Measurements from ENCODE around the gene LCN12.
A peak's percentile ranks its signal among the peaks of the same experiment; 100 is the strongest.

Gene LCN12, protein sequence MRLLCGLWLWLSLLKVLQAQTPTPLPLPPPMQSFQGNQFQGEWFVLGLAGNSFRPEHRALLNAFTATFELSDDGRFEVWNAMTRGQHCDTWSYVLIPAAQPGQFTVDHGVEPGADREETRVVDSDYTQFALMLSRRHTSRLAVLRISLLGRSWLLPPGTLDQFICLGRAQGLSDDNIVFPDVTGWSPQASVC

DNA sequence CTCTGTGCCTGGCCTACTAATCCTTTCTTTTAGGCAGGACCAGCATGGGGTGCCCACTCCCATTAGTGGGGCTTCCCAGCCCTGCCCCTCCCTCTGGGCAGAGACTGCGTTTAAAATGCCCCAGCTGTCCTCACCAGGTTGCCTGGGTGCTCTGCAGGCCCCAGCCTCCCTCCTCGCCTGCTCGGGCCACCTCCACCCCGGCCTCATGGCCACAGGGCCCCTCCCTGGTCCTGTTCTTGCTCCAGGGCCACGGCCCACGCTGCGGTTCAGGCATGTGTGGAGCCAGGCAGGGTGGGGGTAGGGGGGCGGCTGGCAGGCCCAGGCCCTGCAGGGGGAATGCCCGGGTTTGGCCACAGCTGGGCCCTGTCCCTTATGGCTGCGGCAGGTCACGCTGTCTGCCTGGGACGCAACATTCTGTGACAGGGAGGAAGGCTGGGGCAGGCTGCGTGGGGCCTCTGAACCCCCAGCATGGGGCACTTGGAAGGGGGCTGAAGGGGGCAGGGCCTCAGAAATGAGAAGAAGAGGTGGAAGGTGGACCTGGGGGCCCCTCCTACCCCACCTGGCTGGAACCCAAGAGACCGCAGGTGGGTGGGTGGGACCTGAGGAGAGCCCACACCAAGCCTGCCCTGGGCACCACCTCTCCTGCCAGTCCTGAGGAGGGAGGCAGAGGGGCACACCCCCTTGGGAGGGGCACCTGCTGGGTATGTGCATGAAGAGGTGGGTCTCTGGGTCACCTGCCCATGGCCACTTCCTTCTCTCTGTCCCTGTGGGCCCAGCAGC is at the start of gene LCN12:
TSS of gene LCN12 (plus strand) at position 733 of the 780 bp plus-strand sequence. CDS start 55 bp downstream, outside the sequence.
- DNase-seq = no peak

DNA sequence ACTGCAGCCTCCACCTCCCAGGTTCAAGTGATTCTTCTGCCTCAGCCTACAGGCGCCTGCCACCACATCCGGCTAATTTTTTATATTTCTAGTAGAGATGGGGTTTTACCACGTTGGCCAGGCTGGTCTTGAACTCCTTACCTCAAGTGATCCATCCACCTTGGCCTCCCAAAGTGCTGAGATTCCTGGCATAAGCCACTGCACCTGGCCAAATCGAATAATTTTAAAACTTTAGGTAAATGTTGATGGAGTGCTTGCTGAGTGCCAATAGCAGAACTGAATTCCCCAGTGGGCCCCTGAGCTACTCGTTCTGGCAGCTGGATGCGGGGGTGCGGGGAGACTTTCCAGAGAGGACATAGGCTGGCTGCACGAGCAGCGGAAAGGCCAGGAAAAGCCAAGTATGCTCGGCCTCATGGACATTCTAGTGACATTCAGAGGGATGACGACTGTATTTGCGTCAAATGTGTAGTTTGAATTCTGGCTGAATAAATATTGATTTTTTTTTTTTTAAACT is 49.0 kb upstream of the LCN12 start:
- no peak for DNase-seq

DNA sequence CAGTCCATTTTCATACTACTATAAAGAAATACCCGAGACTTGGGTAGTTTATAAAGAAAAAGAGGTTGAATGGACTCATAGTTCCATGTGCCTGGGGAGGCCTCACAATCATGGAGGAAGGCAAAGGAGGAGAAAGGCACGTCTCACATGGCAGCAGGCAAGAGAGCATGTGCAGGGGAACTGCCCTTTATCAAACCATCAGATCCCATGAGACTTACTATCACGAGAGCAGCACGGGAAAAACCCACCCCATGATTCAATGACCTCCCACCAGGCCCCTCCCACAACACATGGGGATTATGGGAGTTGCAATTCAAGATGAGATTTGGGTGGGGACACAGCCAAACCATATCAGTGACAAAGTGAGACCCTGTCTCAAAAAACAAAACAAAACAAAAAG is 45.8 kb upstream of the LCN12 start:
- DNase-seq = no peak

DNA sequence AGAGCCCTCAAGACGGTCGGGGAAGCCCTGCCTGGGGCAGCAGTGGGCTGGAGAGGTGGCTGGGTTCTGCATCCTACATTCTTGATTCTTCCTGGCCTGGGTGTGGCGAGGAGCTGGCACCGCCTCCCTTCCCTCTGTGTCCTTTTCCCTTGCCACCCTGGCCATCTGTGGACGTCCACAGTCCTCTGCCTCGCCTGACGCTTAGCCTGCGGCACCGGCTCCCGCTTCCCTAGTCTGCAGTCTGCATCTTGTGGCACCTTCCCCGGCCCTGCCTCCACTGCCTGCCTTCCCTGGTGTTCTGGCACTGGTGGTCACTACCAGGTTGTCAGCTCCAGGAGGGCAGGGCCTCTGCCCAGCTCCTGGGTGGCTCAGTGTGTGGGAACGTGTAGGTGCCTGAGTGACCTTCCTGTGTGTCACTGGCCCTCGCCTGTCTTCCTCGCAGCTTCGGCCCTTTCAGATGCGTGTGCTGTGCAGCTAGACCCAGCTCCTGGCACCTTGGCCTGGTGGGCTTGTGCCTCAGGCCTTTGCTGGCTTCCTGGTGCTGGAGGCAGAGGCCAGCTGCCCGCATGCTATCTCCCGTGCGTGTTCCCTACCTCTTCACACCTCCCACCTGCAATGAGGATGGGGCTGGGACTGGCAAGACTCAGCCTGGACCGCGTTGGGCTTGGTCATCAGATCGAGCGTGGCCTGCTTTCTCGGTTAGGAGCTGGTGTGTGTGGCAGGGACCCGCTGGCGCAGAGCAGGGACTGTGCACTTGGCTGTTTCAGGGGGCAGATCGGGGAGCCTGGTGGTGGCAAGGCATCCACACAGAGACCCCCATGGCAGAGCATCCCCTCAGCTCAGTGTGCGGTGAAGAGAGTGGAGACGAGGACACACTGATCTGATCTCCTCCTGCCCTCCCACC is 44.8 kb upstream of the LCN12 start:
- peak in 1 of 14 donors; percentile 42 for DNase-seq

DNA sequence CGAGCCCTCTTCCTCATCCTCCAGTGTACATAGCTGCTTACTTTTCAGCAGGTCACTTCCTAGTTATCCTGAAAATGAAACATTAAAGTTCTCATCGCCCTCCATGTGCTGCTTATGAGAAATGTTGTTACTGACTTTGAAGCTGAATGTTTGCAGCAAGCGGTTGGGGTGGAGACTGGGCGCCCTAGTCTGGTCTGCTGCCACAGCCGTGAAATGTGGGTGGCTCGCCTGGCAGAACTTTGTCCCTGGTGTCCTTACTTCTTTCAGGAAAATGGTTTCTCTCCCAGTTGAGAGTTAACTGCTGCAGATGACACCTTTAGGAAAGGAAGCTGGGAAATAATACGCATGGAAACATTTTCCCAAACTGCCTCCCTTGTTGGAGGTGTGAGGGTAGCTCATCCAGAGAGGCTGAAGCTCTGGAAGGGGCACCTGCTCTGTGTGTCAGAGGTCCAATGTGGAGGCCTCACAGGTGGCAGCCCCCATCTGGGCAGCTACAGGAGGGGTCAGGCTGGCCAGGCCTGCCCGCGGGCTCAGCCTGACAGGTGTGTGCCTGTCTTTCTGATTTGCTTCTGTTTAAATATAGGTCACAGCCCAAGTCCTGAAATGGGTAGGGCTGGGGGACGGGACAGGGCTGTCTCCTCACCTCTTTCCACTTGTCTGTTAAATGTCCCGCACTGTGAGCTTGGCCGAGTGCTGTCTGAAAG is 41.7 kb upstream of the LCN12 start:
- DNase-seq = no peak

DNA sequence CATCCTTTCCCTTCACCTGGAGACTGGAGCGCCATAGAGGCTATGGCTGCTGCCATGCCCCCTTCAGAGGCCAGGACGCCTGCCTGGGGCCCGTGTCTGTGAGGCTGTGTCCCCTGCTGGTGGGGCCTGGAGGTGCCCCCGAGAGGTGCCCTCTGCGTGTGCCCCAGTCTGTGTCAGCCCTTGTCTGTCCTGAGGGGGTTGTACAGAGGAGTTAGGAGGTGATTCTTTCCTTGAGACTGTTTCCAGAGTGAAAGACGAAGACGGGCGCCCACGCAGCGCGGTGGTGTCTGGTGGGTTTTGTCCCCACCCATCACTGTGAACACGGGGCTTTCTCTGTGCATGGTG is 41.2 kb upstream of the LCN12 start:
- no peak for DNase-seq

DNA sequence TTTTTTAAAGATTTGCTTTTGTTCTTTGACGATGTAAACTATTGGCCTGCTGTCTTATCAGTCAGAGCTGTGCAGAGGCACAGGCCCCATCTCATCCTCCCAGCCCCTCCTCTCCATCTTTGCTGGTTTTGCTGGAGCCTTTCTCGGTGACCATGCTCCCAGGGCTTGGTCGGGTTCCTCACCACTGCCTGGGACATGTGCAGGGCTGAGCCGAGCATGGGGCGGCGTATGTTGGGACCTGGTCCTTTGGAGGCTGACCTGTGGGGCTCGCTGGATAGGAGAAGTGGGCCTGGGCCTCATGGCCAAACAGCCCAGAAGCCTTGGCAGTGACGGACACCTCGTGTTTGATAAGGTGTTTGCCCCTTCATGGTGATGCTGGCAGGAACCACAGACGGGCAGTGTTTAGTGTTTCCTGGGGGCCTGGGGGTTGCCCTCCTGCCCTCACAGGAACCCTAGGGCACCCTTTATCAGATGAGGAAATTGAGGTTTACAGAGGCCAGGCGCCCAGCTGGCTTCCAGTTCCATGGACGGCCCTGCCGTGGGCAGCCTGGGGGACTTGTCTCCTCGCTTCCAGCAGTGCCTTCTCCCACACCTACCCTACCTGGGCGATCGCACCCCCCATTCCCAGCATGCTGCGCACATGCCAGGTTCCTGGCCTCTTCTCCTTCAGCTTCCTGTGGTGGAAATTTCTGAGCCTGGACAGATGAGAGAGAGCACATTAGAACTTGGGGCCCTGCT is 38.2 kb upstream of the LCN12 start:
- no peak for DNase-seq

DNA sequence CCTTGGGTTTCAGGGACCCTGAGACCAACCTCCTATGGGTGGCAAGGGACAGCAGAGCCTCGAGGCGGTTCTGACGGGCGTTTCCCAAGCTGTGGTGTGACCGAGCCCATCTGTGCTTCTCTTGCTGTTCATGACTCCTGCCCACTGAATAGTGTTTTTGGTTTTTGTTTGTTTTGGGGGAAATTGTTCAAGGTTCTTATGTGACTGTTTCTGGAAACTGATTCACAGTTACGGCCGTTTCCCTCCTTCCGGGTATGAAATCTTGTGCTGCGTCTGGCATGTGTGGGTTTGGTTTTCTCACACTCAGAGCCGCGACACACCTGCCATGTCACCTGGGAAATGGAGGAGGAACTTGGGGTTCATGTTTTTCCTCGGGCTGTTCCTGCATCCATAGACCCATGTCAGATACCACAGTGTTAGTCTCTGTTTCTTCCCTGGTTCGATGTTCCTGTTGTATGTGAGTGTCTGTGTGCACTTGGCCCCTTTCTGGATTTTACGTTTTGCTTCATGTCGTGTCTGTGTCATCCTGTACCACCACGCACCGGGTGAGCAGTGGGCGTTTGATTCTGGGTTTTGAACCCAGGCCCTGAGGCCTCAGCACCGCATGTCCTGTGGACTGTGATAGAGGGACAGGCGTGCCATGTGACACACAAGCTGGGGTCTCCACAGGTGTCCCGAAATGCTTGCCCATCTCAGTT is 36.3 kb upstream of the LCN12 start:
- no peak for DNase-seq

DNA sequence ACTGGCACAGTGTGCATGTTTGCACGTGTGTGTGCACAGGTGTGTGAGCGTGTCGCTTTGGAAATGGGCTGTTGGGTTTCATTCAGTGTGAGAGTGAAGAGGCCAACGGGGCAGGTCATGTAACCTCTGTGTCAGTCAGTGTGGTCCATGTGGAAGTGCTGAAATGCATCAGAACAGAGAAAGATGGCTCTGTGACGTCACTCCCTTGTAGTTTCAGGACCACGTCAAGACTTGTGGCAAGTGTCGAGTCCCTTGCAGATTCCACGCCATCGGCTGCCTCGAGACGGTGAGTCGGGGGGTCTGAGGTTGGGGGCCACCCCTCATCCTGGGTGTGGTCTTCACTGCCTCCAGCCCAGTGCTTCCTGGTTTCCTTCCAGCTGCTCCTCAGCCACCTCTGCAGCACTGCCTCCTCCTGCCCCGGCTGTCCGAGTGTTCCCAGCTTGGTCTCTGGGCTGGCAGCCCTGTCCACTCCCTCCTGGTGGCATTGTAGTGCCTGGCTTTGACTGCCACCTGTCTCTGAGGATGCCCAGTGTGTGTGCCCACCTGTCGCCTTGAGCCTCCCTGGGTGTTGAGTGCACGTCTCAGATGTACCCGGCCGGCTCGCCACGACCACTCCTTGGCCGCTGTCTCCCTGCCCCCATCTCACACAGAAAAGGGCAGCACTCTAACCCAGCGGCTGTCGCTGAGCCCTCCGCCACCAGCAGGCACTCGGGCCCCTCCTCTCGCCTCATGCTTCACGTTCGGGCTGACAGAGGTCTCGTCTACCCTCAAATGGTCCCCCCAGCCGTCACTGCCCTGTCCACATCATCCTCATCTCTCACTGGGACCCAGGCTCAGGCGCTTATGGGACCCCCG is 35.5 kb upstream of the LCN12 start:
- peak in 1 of 14 donors; percentile 25 for DNase-seq

DNA sequence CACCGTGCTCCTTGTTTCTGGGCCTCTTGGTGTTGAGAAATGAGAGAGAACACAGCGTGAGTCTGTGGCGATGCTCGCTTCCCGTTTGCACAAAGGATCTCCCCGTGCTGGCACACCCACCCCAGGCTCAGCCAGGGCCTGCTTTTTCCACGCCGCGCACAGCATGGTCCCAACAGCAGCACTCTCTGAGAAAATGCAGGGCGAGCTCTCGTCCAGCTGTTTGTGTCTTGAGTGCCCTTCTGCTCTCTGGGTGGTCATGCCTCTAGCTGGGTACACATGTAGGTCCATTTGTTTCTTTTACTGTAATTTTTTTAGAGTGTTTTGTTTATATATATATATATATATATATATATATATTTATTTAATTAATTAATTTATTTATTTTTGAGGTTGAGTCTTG is 34.2 kb upstream of the LCN12 start:
- no peak for DNase-seq

DNA sequence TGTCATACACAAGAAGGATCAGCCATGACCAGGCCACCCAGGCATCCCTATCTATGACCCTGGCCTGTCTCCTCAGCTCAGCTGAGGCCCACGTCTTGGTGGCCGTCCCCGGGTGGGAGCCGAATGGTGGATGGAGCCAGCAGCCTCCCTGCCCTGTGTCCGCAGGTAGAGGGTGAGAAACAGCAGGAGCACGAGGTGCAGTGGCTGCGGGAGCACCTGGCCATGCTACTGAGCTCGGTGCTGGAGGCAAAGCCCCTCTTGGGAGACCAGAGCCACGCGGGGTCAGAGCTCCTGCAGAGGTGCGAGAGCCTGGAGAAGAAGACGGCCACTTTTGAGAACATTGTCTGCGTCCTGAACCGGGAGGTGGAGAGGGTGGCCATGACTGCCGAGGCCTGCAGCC is 32.0 kb upstream of the LCN12 start:
- DNase-seq = no peak

DNA sequence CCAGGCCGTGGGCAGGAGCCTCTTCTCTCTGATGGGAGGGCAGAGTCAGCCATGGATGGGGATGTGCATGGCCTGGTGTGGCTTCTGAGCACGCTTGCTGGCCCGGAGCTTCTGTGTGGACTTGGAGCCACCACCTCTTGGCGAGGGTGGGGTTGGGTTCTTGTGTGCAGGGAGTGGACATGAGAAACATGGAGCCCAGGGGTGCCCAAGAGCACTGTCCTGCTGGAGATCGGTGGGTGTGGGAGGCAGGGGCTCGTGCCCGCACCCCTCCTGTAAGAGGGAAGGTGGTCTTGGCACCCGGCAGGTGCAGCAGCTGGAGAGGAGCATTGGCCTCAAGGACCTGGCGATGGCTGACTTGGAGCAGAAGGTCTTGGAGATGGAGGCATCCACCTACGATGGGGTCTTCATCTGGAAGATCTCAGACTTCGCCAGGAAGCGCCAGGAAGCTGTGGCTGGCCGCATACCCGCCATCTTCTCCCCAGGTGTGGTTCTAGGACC is 31.3 kb upstream of the LCN12 start:
- no peak for DNase-seq

DNA sequence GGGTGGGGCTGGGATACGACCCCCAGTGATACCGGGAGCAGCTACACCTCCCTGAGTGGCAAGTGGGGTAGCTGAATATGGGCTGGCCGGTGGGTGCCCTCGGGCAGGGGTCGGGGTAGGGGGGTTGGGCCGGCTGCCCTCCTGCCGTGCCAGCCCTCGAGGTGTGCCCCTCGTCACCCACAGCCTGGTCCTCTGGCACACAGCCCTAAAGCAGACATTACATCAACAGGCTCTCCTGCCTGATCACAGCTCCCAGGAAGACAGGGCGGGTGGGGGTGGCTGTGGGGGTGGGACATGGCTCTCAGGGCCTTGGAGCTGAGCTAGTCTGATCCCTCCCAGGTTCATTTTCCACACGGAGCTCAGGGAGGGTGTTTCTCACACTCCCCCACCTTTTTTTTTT is 30.8 kb upstream of the LCN12 start:
- DNase-seq = no peak

DNA sequence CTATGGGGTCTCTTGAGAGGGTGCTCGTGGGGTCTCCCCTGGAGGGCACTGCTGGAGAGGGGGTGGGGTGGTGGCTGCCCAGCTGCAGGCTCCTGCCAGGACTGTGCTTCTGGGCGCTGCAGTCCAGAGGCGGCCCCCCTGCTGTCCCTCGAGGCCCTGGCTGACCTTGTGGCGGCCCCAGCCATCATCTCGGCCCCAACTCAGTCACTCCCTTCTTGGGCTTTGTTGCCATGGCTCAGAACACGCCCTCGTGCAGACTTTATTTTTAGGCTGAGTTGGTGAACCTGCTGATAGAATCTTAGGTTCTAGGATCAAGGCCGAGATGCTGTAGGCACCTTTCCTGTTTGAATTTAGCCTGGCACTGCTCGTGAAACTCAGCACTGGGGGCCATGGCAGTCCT is 30.4 kb upstream of the LCN12 start:
- no peak for DNase-seq

DNA sequence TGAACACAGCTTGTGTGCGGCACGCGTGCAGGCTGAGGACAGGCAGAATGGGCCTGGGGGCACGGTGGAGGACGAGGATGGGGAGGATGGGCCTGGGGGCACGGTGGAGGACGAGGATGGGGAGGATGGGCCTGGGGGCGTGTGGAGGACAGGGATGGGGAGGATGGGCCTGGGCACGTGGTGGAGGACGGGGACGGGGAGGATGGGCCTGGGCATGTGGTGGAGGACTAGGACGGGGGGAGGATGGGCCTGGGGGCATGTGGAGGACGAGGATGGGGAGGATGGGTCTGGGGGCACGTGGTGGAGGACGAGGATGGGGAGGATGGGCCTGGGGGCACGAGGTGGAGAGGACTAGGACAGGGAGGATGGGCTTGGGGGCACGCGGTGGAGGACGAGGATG is 29.5 kb upstream of the LCN12 start:
- no peak for DNase-seq

DNA sequence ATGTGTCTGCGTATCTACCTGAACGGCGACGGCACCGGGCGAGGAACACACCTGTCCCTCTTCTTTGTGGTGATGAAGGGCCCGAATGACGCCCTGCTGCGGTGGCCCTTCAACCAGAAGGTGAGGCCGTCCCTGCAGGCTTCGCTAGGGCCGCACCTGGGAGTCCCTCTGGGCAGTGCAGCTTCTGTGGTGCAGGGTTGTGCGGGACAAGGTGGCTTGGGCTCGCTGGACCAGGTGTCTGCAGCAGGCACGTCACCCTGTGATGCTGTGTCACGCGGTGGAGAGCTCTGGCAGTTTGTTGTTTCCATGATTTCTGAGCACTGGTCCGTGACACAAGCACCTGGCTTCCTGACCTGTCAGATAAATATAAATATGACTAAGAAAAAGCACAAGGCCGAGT is 28.2 kb upstream of the LCN12 start:
- no peak for DNase-seq

DNA sequence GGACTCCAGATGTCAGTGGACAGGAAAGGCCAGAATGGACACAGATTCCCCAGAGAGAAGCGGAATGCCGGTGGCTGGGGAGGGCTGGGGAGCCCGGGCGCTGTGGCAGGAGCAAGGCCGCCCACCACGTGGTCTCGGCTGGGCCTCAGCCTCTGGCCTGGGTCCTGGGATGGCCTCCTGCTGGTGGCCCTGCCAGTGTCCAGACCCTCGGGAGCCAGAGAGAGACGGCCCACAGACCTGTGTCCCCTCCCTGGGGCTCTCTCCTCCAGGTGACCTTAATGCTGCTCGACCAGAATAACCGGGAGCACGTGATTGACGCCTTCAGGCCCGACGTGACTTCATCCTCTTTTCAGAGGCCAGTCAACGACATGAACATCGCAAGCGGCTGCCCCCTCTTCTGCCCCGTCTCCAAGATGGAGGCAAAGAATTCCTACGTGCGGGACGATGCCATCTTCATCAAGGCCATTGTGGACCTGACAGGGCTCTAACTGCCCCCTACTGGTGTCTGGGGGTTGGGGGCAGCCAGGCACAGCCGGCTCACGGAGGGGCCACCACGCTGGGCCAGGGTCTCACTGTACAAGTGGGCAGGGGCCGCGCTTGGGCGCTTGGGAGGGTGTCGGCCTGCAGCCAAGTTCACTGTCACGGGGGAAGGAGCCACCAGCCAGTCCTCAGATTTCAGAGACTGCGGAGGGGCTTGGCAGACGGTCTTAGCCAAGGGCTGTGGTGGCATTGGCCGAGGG is 26.5 kb upstream of the LCN12 start:
- DNase-seq = no peak

DNA sequence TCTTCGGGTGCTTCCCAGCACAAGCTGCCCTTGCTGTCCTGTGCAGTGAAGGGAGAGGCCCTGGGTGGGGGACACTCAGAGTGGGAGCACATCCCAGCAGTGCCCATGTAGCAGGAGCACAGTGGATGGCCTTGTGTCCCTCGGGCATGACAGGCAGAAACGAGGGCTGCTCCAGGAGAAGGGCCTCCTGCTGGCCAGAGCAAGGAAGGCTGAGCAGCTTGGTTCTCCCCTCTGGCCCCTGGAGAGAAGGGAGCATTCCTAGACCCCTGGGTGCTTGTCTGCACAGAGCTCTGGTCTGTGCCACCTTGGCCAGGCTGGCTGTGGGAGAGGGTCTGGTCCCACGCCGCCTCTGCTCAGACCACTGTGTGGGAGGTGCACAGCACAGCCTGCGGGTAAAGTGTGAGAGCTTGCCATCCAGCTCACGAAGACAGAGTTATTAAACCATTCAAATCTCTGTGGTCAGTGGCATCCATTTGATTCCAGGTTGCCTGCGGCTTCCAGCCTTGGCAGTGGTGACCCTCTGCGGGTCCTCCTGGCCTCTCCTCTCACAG is 25.8 kb upstream of the LCN12 start:
- no peak for DNase-seq

DNA sequence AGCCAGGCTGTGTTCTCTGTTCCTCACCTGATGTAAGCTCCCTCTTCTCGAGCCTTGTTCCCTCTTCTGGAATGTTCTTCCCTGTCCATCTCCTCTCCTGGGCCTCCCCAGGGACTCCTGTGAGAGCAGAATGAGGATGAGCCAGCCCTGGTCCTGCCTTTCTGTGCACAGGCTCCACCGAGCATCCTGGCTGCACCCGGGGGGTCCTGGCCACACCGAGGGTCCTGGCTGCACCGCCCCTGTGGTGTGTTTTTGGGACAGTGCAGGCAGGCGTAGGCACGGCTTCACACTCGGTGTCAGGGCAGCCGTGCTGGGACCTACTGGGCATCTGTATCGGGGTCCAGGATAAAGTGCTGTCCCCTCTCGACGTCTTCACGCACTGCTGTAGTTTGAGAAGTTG is 25.3 kb upstream of the LCN12 start:
- DNase-seq = no peak

Data from C1 segment of cervical spinal cord (tissue), 14 donors.